Measurements from ENCODE around the gene CNTNAP2.

The CNTNAP2 gene

DNA sequence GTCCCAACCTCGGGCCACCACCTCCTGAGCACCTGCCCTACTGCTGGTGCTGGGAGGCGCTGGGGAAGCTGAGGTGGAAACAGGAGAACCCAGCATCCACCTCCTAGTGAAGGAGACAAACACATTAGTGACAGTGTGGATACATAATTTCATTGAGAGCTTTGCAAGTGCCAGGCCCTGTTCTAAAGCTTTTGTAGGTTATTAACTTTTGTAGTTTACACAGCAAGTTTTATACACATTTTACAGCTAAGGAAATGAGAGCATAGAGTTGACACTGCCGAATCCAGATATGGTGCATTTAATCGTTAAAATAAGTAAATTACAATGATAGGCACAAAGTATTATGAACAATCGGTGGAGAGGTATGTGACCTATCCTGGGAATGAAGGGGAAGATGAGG is 2007.9 kb downstream of the CNTNAP2 start:
- H3K4me3 ChIP-seq (ENCODE audit: low read depth in 1 of 2, low read length in 2 of 2) = no peak overlapping the region
- ATAC-seq (ENCODE audit: insufficient read depth, low read depth) (no peak), DNase-seq (no peak)
- no peaks in the 10 kb centered on the region for H3K9me3 ChIP-seq (ENCODE audit: insufficient read depth, low read length, severe bottlenecking)
- no peaks in the 10 kb centered on the region for H3K79me2 ChIP-seq (ENCODE audit: insufficient read depth, low read length)
- H3K4me1 ChIP-seq (ENCODE audit: insufficient read depth, low read length) = no peaks in the 10 kb centered on the region
- TF ChIP-seq EZH2 (IDR thresholded peaks at IDR 0.05; ENCODE audit: borderline replicate concordance, low read depth, low read length, severe bottlenecking) = no peak
- TF ChIP-seq, protein P1, sequence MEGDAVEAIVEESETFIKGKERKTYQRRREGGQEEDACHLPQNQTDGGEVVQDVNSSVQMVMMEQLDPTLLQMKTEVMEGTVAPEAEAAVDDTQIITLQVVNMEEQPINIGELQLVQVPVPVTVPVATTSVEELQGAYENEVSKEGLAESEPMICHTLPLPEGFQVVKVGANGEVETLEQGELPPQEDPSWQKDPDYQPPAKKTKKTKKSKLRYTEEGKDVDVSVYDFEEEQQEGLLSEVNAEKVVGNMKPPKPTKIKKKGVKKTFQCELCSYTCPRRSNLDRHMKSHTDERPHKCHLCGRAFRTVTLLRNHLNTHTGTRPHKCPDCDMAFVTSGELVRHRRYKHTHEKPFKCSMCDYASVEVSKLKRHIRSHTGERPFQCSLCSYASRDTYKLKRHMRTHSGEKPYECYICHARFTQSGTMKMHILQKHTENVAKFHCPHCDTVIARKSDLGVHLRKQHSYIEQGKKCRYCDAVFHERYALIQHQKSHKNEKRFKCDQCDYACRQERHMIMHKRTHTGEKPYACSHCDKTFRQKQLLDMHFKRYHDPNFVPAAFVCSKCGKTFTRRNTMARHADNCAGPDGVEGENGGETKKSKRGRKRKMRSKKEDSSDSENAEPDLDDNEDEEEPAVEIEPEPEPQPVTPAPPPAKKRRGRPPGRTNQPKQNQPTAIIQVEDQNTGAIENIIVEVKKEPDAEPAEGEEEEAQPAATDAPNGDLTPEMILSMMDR (IDR thresholded peaks at IDR 0.05; ENCODE audit: borderline replicate concordance, extremely low read depth, low read length, poor library complexity, severe bottlenecking) = no peak
- H3K27me3 ChIP-seq (ENCODE audit: insufficient read depth, low read length, poor library complexity) = no peaks in the 10 kb centered on the region
- H4K20me1 ChIP-seq (ENCODE audit: insufficient read depth, low read length) = no peaks in the 10 kb centered on the region
- H3K4me2 ChIP-seq (ENCODE audit: insufficient read depth, low read length) = no peak overlapping the region
- H3K36me3 ChIP-seq (ENCODE audit: insufficient read depth, low read length) = no peaks in the 10 kb centered on the region
- H3K9ac ChIP-seq (ENCODE audit: low read depth, low read length) = no peak overlapping the region
- H2AFZ ChIP-seq (ENCODE audit: low read depth, low read length) = no peak overlapping the region
- no peak overlapping the region for H3K27ac ChIP-seq (ENCODE audit: low read length)

DNA sequence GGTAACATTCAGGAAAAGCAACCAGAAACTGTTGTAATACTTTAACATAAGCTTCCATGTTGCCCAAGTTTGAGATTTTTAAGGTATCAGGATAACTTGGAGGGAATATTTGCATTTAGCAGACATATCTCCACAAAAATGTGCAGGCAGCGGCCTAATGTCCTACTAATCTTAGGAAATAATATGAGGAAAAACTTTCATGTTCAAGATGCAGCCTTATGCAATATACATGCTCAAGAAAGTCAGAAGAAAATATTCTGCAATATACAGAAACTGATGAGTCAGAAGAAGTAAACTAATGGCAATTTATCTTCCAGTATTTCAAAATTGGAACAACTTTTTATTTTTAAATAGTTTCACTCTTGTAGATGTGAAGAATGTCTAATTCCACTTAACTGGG is 2010.8 kb downstream of the CNTNAP2 start:
- Histone ChIP-seq H4K20me1 (ENCODE audit: insufficient read depth, low read length) (no peaks in the 10 kb centered on the region), H3K9ac (ENCODE audit: low read depth, low read length) (no peak overlapping the region), H3K9me3 (ENCODE audit: insufficient read depth, low read length, severe bottlenecking) (no peaks in the 10 kb centered on the region), H3K27me3 (ENCODE audit: insufficient read depth, low read length, poor library complexity) (no peaks in the 10 kb centered on the region), H3K4me2 (ENCODE audit: insufficient read depth, low read length) (no peak overlapping the region), H3K4me1 (ENCODE audit: insufficient read depth, low read length) (no peaks in the 10 kb centered on the region), H3K4me3 (ENCODE audit: low read depth in 1 of 2, low read length in 2 of 2) (no peak overlapping the region), H3K27ac (ENCODE audit: low read length) (no peak overlapping the region), H2AFZ (ENCODE audit: low read depth, low read length) (no peak overlapping the region), H3K79me2 (ENCODE audit: insufficient read depth, low read length) (no peaks in the 10 kb centered on the region), H3K36me3 (ENCODE audit: insufficient read depth, low read length) (no peaks in the 10 kb centered on the region)
- DNase-seq (no peak), ATAC-seq (ENCODE audit: insufficient read depth, low read depth) (no peak)
- TF ChIP-seq, protein P1 (IDR thresholded peaks at IDR 0.05; ENCODE audit: borderline replicate concordance, extremely low read depth, low read length, poor library complexity, severe bottlenecking) = no peak
- no peak for TF ChIP-seq EZH2 (IDR thresholded peaks at IDR 0.05; ENCODE audit: borderline replicate concordance, low read depth, low read length, severe bottlenecking)

DNA sequence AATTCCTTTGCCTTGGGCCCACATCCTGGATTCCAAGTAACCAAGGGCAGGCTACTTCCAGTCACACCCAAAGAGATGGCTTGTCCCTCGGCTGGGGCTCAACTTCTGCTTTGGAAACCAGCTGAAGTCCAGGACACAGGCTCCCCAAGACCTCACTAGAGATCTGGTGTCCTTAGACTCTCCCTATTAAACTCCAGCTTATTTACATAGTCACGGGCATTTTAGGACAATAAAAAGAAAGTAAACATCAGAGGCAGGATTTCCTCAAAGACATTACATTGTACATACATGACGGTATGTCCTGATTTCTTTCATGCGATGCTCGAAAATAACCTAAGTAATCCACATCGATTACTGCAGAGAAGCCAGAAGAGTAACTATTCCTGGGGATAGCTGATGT is 2012.4 kb downstream of the CNTNAP2 start:
- H3K36me3 ChIP-seq (ENCODE audit: insufficient read depth, low read length) = no peaks in the 10 kb centered on the region
- no peak overlapping the region for H2AFZ ChIP-seq (ENCODE audit: low read depth, low read length)
- H3K27ac ChIP-seq (ENCODE audit: low read length) = no peak overlapping the region
- DNase-seq (no peak), ATAC-seq (ENCODE audit: insufficient read depth, low read depth) (no peak)
- no peak for TF ChIP-seq EZH2 (IDR thresholded peaks at IDR 0.05; ENCODE audit: borderline replicate concordance, low read depth, low read length, severe bottlenecking)
- TF ChIP-seq, protein P1 (IDR thresholded peaks at IDR 0.05; ENCODE audit: borderline replicate concordance, extremely low read depth, low read length, poor library complexity, severe bottlenecking) = no peak
- H3K9me3 ChIP-seq (ENCODE audit: insufficient read depth, low read length, severe bottlenecking) = no peaks in the 10 kb centered on the region
- no peak overlapping the region for H3K9ac ChIP-seq (ENCODE audit: low read depth, low read length)
- no peaks in the 10 kb centered on the region for H4K20me1 ChIP-seq (ENCODE audit: insufficient read depth, low read length)
- no peak overlapping the region for H3K4me2 ChIP-seq (ENCODE audit: insufficient read depth, low read length)
- H3K4me1 ChIP-seq (ENCODE audit: insufficient read depth, low read length) = no peaks in the 10 kb centered on the region
- H3K27me3 ChIP-seq (ENCODE audit: insufficient read depth, low read length, poor library complexity) = no peaks in the 10 kb centered on the region
- H3K79me2 ChIP-seq (ENCODE audit: insufficient read depth, low read length) = no peaks in the 10 kb centered on the region
- H3K4me3 ChIP-seq (ENCODE audit: low read depth in 1 of 2, low read length in 2 of 2) = no peak overlapping the region

DNA sequence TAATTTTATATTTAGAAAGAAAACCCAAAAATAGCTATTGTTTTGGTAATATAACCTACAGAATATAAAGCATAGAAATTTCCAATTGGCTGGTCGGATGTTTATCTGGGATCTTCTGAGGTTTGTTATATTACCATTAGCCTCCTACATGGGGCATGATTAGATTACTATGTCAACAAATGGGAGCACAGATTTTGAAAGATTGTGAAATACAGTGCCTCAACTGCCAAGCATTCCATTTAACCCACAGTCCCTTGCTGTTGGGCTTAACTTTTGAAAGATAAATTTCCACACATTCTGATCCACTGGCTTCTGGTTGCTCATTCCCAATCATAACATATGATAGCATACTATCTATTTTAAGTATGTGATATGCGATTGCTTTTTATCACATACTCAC is 2018.5 kb downstream of the CNTNAP2 start:
- Histone ChIP-seq H3K4me1 (ENCODE audit: insufficient read depth, low read length) (no peaks in the 10 kb centered on the region), H4K20me1 (ENCODE audit: insufficient read depth, low read length) (no peaks in the 10 kb centered on the region), H2AFZ (ENCODE audit: low read depth, low read length) (no peak overlapping the region), H3K27ac (ENCODE audit: low read length) (no peak overlapping the region), H3K79me2 (ENCODE audit: insufficient read depth, low read length) (no peaks in the 10 kb centered on the region), H3K27me3 (ENCODE audit: insufficient read depth, low read length, poor library complexity) (no peaks in the 10 kb centered on the region), H3K36me3 (ENCODE audit: insufficient read depth, low read length) (no peaks in the 10 kb centered on the region), H3K4me2 (ENCODE audit: insufficient read depth, low read length) (no peak overlapping the region), H3K9ac (ENCODE audit: low read depth, low read length) (no peak overlapping the region), H3K9me3 (ENCODE audit: insufficient read depth, low read length, severe bottlenecking) (no peaks in the 10 kb centered on the region), H3K4me3 (ENCODE audit: low read depth in 1 of 2, low read length in 2 of 2) (no peak overlapping the region)
- ATAC-seq (ENCODE audit: insufficient read depth, low read depth) = no peak
- no peak for DNase-seq
- TF ChIP-seq EZH2 (IDR thresholded peaks at IDR 0.05; ENCODE audit: borderline replicate concordance, low read depth, low read length, severe bottlenecking) = no peak
- TF ChIP-seq, protein P1 (IDR thresholded peaks at IDR 0.05; ENCODE audit: borderline replicate concordance, extremely low read depth, low read length, poor library complexity, severe bottlenecking) = no peak
